Upper lobe of left lung (tissue), 6 donors: ENCODE data around the gene GRHL1. TPM values are rescaled to one million over a fixed set of nuclear protein-coding genes. Genes with fewer than 3 reads are reported as not detected.

Source experiments
- ATAC-seq, 2 donors: fragments of 200-7000 bp; cut with Tn5 transposase; one replicate each; pipeline ENCODE4 v1.9.1; 2022; ENCODE audit warnings: mild to moderate bottlenecking in 2 of 2, moderate library complexity in 2 of 2; ENCODE audit not compliant: low FRiP score in 2 of 2
- DNase-seq, 2 donors: peaks; one replicate each; pipeline ENCODE4 v3.0.0-alpha.2; 2019 to 2020
- H3K27ac ChIP-seq, 4 donors: fragments of 200-600 bp; sonication (generic); one replicate each; pipeline ENCODE4 v1.5.1; 2016 to 2019
- H3K27me3 ChIP-seq, 4 donors: fragments of 200-600 bp; sonication (generic); one replicate each; pipeline ENCODE4 v1.5.1; 2017 to 2019
- H3K36me3 ChIP-seq, 4 donors: fragments of 200-600 bp; sonication (generic); one replicate each; pipeline ENCODE4 v1.5.1; 2016 to 2019
- H3K4me1 ChIP-seq, 4 donors: fragments of 200-600 bp; sonication (generic); one replicate each; pipeline ENCODE4 v1.5.1; 2018 to 2019
- H3K4me3 ChIP-seq, 4 donors: fragments of 200-600 bp; sonication (generic); one replicate each; pipeline ENCODE4 v1.5.1; 2017 to 2019; ENCODE audit warnings: mild to moderate bottlenecking in 2 of 4, moderate library complexity in 1 of 4
- H3K9me3 ChIP-seq, 4 donors: fragments of 200-600 bp; sonication (generic); one replicate each; pipeline ENCODE4 v1.5.1; 2018 to 2019
- EP300 ChIP-seq, 4 donors: sonication (generic); formaldehyde crosslinking; IDR thresholded peaks; one replicate each; pipeline ENCODE4 v1.5.1; 2017; ENCODE audit warnings: antibody characterized with exemption in 4 of 4, control low read depth in 2 of 4
- POLR2A ChIP-seq, 4 donors: fragments of 450-650 bp; IDR thresholded peaks; one replicate each; pipeline ENCODE4 v1.5.1; 2016 to 2017; ENCODE audit warnings: antibody characterized with exemption in 4 of 4, mild to moderate bottlenecking in 2 of 4
- POLR2AphosphoS5 ChIP-seq, 2 donors: sonication (generic); formaldehyde crosslinking; IDR thresholded peaks; one replicate each; pipeline ENCODE4 v1.5.1; 2017; ENCODE audit warnings: antibody characterized with exemption in 2 of 2
- WGBS, 2 donors: methylation state at CpG; one replicate each; pipeline ENCODE4 v1.1.5; 2017 to 2018; 5-methylcytosine and 5-hydroxymethylcytosine counted together
- total RNA-seq, 6 donors: library from RNA; depleted of rRNA in 4 of 6; stranded (reverse); fragments of >200 nt in 4 of 6; gene quantifications; one replicate each; pipeline versions ENCODE4 v1.1.0 to v1.2.1, GENCODE V29; 2016 to 2021
- TF ChIP-seq, protein P1 (sequence below), 6 experiments: fragments of 450-650 bp in 4 of 6; fragments of 200-600 bp in 2 of 6; sonication (generic) in 2 of 6; IDR thresholded peaks; one replicate each; pipeline ENCODE4 v1.5.1; 2016 to 2019; ENCODE audit warnings: antibody characterized with exemption in 6 of 6
- donor health status: DM: no; HTN: no; CAD: no; lungs with moderate emphysema.
- donor health status: DM: no; HTN: yes; CAD: no; lungs with severe emphysema.

The GRHL1 gene
- total RNA-seq, 6 donors from 2014 or later = 4.3 to 18.0 (median 10.1) TPM

DNA sequence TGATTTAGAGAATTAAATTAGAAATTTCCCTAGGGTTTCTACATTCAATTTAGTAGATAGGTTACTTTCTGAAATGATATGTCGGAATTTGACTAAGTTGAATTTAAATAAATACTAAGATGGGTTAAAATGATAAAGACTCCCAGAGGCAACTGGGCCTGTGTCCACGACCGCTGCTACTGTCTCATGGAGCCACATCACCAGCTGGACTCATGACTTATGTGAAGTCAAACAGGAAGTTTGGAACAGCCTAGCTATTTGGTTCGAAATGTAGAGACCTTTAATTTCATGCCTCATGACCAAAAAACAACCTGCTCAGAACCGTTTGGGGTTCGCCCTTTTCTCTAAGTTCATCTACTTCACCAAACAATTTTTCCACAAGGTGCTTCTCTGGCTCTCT, 22.2 kb downstream of the GRHL1 start:
- no peaks in the 10 kb centered on the region for H3K36me3 ChIP-seq
- no peak overlapping the region for H3K27ac ChIP-seq
- no peak for TF ChIP-seq POLR2AphosphoS5 (IDR thresholded peaks at IDR 0.05)
- no peak for TF ChIP-seq POLR2A (IDR thresholded peaks at IDR 0.05)
- no peak for TF ChIP-seq EP300 (IDR thresholded peaks at IDR 0.05)
- TF ChIP-seq, protein P1, sequence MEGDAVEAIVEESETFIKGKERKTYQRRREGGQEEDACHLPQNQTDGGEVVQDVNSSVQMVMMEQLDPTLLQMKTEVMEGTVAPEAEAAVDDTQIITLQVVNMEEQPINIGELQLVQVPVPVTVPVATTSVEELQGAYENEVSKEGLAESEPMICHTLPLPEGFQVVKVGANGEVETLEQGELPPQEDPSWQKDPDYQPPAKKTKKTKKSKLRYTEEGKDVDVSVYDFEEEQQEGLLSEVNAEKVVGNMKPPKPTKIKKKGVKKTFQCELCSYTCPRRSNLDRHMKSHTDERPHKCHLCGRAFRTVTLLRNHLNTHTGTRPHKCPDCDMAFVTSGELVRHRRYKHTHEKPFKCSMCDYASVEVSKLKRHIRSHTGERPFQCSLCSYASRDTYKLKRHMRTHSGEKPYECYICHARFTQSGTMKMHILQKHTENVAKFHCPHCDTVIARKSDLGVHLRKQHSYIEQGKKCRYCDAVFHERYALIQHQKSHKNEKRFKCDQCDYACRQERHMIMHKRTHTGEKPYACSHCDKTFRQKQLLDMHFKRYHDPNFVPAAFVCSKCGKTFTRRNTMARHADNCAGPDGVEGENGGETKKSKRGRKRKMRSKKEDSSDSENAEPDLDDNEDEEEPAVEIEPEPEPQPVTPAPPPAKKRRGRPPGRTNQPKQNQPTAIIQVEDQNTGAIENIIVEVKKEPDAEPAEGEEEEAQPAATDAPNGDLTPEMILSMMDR (IDR thresholded peaks at IDR 0.05) = no peak
- no peak overlapping the region for H3K4me3 ChIP-seq
- WGBS, 2 donors = 76 to 82% methylated on average over 6 of the region's 6 CpGs
- ATAC-seq (no peak), DNase-seq (no peak)
- peaks cover 19 to 39% (median 24%) of the 10 kb centered on the region in 4 donors for H3K4me1 ChIP-seq
- no peaks in the 10 kb centered on the region for H3K27me3 ChIP-seq
- H3K9me3 ChIP-seq = no peaks in the 10 kb centered on the region

DNA sequence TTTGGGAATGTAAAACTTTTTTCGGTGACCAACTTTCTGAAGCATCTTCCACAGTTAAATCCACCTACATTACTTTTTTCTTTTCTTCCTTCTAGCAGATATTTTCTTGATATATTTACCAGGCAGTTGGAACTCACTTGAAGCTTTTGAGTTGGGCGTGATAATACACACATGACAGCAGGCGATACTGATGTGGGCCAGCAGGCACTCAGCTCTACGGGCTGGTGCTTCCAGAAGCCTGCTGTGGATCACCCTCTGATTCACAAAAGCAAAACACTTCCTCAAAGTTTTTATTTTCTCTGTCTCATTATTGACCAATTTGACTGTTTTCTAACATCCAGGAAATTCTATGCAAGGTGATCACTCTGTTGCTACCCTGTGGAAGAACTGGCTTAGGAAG, 22.9 kb downstream of the GRHL1 start:
- Histone ChIP-seq H3K27ac (no peak overlapping the region), H3K36me3 (no peaks in the 10 kb centered on the region), H3K9me3 (no peaks in the 10 kb centered on the region), H3K27me3 (no peaks in the 10 kb centered on the region), H3K4me3 (no peak overlapping the region), H3K4me1 (peaks cover 19 to 35% (median 23%) of the 10 kb centered on the region in 4 donors)
- DNase-seq = no peak
- 79 to 91% methylated on average over 4 of the region's 4 CpGs for WGBS, 2 donors
- no peak for ATAC-seq
- TF ChIP-seq POLR2AphosphoS5 (IDR thresholded peaks at IDR 0.05) (peak; percentile 26 to 62), EP300 (IDR thresholded peaks at IDR 0.05) (no peak)

DNA sequence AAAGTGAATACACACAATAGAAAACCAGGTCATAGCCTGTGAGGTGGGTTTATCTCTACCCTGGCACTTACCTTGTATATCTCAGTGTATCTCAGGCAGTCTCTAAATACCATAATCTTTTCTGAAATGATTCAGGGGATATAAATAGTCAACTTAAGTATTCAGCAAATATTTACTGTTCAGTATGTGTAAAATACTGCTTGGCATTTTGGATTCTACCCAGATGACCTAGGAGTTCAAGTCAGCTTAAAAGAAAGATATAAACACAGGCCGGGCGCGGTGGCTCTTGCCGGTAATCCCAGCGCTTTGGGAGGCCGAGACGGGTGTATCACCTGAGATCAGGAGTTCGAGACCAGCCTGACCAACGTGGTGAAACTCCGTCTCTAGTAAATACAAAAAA, 23.8 kb downstream of the GRHL1 start:
- Histone ChIP-seq H3K9me3 (no peaks in the 10 kb centered on the region), H3K36me3 (no peaks in the 10 kb centered on the region), H3K27me3 (no peaks in the 10 kb centered on the region), H3K4me3 (no peak overlapping the region), H3K4me1 (peaks cover 19 to 35% (median 22%) of the 10 kb centered on the region in 4 donors), H3K27ac (peak overlapping the region in 3 of 4 donors; percentile 8 to 59 (median 16))
- WGBS, 2 donors = 51 to 58% methylated on average over 10 of the region's 10 CpGs
- TF ChIP-seq EP300 (IDR thresholded peaks at IDR 0.05) (no peak), POLR2A (IDR thresholded peaks at IDR 0.05) (no peak), POLR2AphosphoS5 (IDR thresholded peaks at IDR 0.05) (no peak)
- TF ChIP-seq, protein P1 (IDR thresholded peaks at IDR 0.05) = no peak
- DNase-seq = peak in 1 of 2 donors; percentile 39
- peak in 1 of 2 donors; percentile 38 for ATAC-seq

DNA sequence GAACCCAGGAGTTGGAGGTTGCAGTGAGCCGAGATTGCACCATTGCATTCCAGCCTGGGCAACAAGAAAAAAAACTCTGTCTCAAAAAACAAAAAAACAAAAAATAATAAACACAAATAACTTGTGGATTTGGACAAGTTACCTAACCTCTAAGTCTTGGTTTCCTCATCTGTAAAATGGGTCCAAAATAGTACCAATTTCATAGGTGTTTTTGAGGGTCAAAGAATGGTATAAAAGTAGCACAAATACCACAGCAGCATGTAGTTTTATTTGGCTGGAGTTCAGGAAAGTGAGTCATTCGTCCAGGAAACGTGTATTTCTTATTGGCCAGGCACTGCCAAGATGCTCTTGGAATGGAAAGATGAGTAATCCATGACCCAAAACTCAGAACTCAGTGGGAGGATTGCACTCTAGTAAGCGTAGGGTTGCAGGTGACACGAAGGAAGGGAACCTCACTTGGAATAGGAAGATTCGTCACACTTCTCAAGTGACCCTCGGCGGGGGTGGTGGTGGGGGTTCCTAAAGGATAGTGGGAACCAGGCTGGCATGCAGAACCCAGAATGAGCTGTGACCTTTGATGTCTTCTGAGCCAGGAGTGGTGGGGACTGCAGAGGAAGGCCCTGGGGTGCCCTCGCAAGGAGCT, 24.4 kb downstream of the GRHL1 start:
- Histone ChIP-seq H3K4me3 (no peak overlapping the region), H3K9me3 (no peaks in the 10 kb centered on the region), H3K27ac (peak overlapping the region in 2 of 4 donors; percentile 16 to 59), H3K4me1 (peaks cover 19 to 35% (median 22%) of the 10 kb centered on the region in 4 donors), H3K27me3 (no peaks in the 10 kb centered on the region), H3K36me3 (no peaks in the 10 kb centered on the region)
- ATAC-seq (peak in 1 of 2 donors; percentile 58), DNase-seq (no peak)
- TF ChIP-seq POLR2AphosphoS5 (IDR thresholded peaks at IDR 0.05) (peak; percentile 27 to 76), POLR2A (IDR thresholded peaks at IDR 0.05) (no peak), EP300 (IDR thresholded peaks at IDR 0.05) (peak in 2 of 4 donors; percentile 24 to 38)
- TF ChIP-seq, protein P1 (IDR thresholded peaks at IDR 0.05) = no peak
- WGBS, 2 donors = 52 to 64% methylated on average over 9 of the region's 9 CpGs

DNA sequence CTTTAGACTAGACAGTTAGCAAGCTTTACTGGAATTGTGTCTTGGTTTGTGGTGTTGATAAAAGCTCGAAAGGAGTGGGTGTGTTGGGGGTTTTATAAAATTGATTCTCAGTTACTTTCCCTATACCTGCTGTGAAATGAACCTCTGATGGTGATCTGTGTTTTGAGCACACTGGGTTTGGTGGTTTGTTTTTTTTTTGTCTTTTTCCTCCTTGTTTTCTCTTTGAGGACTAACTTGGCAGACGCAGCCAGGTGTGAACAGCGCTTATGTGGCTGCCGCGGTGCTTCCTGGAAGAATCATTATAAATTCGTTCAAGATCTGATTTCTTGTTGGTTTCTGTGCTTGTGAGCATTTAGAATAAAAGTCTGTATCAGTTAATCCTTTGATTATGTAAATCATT, 28.5 kb downstream of the GRHL1 start:
- no peak overlapping the region for H3K4me3 ChIP-seq
- H3K4me1 ChIP-seq = peaks cover 25 to 39% (median 30%) of the 10 kb centered on the region in 4 donors
- ATAC-seq (no peak), DNase-seq (no peak)
- WGBS, 2 donors = 71 to 80% methylated on average over 6 of the region's 6 CpGs
- no peak overlapping the region for H3K27ac ChIP-seq
- no peak for TF ChIP-seq POLR2A (IDR thresholded peaks at IDR 0.05)
- TF ChIP-seq, protein P1 (IDR thresholded peaks at IDR 0.05) = no peak
- no peak for TF ChIP-seq EP300 (IDR thresholded peaks at IDR 0.05)
- no peak for TF ChIP-seq POLR2AphosphoS5 (IDR thresholded peaks at IDR 0.05)
- no peaks in the 10 kb centered on the region for H3K27me3 ChIP-seq
- no peaks in the 10 kb centered on the region for H3K9me3 ChIP-seq
- no peaks in the 10 kb centered on the region for H3K36me3 ChIP-seq
